Measurements from ENCODE around the gene RCAN1.
A peak's percentile ranks its signal among the peaks of the same experiment; 100 is the strongest.

The RCAN1 gene

GRCh38 chr21:34639882-34640788 is 25.2 kb upstream of the RCAN1 start:
- TF ChIP-seq CTCF (IDR thresholded peaks at IDR 0.05; ENCODE audit: low read depth, low read length) = no peak
- TF ChIP-seq MAX (IDR thresholded peaks at IDR 0.05; ENCODE audit: low read depth, low read length) = no peak
- DNase-seq (ENCODE audit: low read depth) = no peak
- H3K4me3 ChIP-seq (ENCODE audit: low read depth, low read length) = no peak overlapping the region

GRCh38 chr21:34639250-34639649 is 24.3 kb upstream of the RCAN1 start:
- no peak for TF ChIP-seq MAX (IDR thresholded peaks at IDR 0.05; ENCODE audit: low read depth, low read length)
- no peak for TF ChIP-seq MYC (IDR thresholded peaks at IDR 0.05; ENCODE audit: low read depth, low read length)
- no peak for TF ChIP-seq POLR2A (IDR thresholded peaks at IDR 0.05; ENCODE audit: extremely low read depth, insufficient read length)
- TF ChIP-seq CTCF (IDR thresholded peaks at IDR 0.05; ENCODE audit: low read depth, low read length) = no peak
- no peak overlapping the region for H3K4me3 ChIP-seq (ENCODE audit: low read depth, low read length)
- no peak for DNase-seq (ENCODE audit: low read depth)

DNA sequence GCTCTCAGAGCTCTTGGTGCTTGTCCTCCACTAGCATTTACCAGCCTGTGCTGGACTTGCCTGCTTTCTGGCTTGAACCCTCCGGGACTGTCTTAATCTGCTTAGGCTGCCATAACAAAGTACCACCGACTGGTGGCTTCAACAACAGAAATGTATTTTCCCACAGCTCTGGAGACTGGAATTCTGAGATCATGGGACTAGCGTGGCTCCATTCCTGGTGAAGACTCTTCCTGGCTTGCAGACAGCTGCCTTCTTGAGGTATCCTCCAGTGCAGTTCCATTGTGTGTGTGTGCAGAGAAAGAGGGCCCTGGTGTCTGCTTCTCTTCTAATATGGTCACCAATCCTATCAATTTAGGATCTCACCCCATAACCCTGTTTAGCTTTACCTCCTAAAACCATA is 22.0 kb upstream of the RCAN1 start:
- DNase-seq (ENCODE audit: low read depth) = no peak
- no peak overlapping the region for H3K4me3 ChIP-seq (ENCODE audit: low read depth, low read length)

GRCh38 chr21:34635307-34635706 is 20.4 kb upstream of the RCAN1 start:
- TF ChIP-seq CTCF (IDR thresholded peaks at IDR 0.05; ENCODE audit: low read depth, low read length) (peak; percentile 54), POLR2A (IDR thresholded peaks at IDR 0.05; ENCODE audit: extremely low read depth, insufficient read length) (no peak), MAX (IDR thresholded peaks at IDR 0.05; ENCODE audit: low read depth, low read length) (no peak)
- no peak overlapping the region for H3K4me3 ChIP-seq (ENCODE audit: low read depth, low read length)
- DNase-seq (ENCODE audit: low read depth) = peak; percentile 20

More for the DNA sequence above, 22.0 kb upstream of the RCAN1 start:
- no peak for TF ChIP-seq CTCF (IDR thresholded peaks at IDR 0.05; ENCODE audit: low read depth, low read length)
- no peak for TF ChIP-seq MYC (IDR thresholded peaks at IDR 0.05; ENCODE audit: low read depth, low read length)
- no peak for TF ChIP-seq POLR2A (IDR thresholded peaks at IDR 0.05; ENCODE audit: extremely low read depth, insufficient read length)

DNA sequence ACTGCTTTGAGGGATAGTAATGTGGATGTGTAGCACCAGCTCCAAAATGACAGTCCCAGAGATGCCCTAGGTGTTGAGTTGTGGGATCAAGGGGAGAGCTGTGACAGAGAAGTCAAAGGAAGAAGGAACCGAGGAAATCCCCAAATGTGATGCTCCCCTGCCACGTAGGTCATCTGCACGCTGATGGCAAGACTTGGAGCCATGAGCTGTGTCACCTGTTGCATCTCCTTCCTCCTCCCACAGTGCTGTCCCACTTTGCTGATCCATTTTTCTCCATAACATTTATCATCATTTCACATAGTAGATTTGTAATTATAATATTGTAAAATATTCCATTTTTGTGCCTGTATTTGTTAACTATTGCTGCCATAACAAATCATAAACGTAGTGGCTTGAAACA is 17.6 kb upstream of the RCAN1 start:
- DNase-seq (ENCODE audit: low read depth) = no peak
- H3K4me3 ChIP-seq (ENCODE audit: low read depth, low read length) = no peak overlapping the region
- no peak for TF ChIP-seq MYC (IDR thresholded peaks at IDR 0.05; ENCODE audit: low read depth, low read length)
- TF ChIP-seq MAX (IDR thresholded peaks at IDR 0.05; ENCODE audit: low read depth, low read length) = no peak
- TF ChIP-seq POLR2A (IDR thresholded peaks at IDR 0.05; ENCODE audit: extremely low read depth, insufficient read length) = no peak
- TF ChIP-seq CTCF (IDR thresholded peaks at IDR 0.05; ENCODE audit: low read depth, low read length) = no peak

Measured in NB4 (cell line).